ENCODE results near the gene TMA7B.

GRCh38 chr22:39925909-39926679 is 34.1 kb upstream of the TMA7B start:
- TF ChIP-seq CTCF (IDR thresholded peaks at IDR 0.05) = no peak
- TF ChIP-seq POLR2A (IDR thresholded peaks at IDR 0.05) = no peak

All from esophagus squamous epithelium (tissue), 4 donors.